H1 (cell line): ENCODE data around the gene GLYR1. TPM values are rescaled to one million over a fixed set of nuclear protein-coding genes. Genes with fewer than 3 reads are reported as not detected.

Experiments used
- ATF3 ChIP-seq: IDR thresholded peaks from 2 replicates; pipeline ENCODE4 v1.6.1; 2011; ENCODE audit warnings: low read depth, mild to moderate bottlenecking, low read length; ENCODE audit not compliant: insufficient read depth
- CHD7 ChIP-seq: fragments of 300-600 bp; sonication (generic); IDR thresholded peaks from 2 replicates; pipeline ENCODE4 v1.7.1; 2012; ENCODE audit warnings: low read length, moderate library complexity, mild to moderate bottlenecking, inconsistent platforms; ENCODE audit not compliant: insufficient replicate concordance
- SRF ChIP-seq: IDR thresholded peaks from 2 replicates; pipeline ENCODE4 v1.6.1; 2011; ENCODE audit warnings: mild to moderate bottlenecking, low read depth, low read length, moderate library complexity
- SUZ12 ChIP-seq: fragments of 200-600 bp; sonication (generic); IDR thresholded peaks from 2 replicates; pipeline ENCODE4 v1.6.1; 2012; ENCODE audit warnings: mild to moderate bottlenecking, inconsistent platforms, low read length, moderate library complexity, mixed read lengths
- polyA plus RNA-seq, 7 experiments: library from polyadenylated mRNA; depleted of rRNA in 3 of 7; stranded (reverse) in 5 of 7; unstranded in 2 of 7; fragments of >200 nt in 5 of 7; fragments of 200-250 nt in 2 of 7; gene quantifications; 1 replicate in 5 of 7; 2 replicates in 1 of 7; 4 replicates in 1 of 7; pipeline versions ENCODE4 v1.2.1 to v1.2.3, GENCODE V29; 2011 to 2013; ENCODE audit warnings: missing spikeins in 2 of 7, mixed read lengths in 2 of 7
- total RNA-seq: library from RNA; stranded (reverse); fragmentation: NEBNext Ultra II Directional; extraction: Animal tissue kit (Norgen Biotek cat#: 25700); gene quantifications from 2 replicates; pipeline ENCODE4 v1.2.1, GENCODE V29; 2021
- TF ChIP-seq, protein P1 (sequence below): IDR thresholded peaks from 2 replicates; pipeline ENCODE4 v1.6.1; 2012; ENCODE audit warnings: inconsistent platforms

Gene GLYR1
- total and polyA plus RNA-seq, 2 of the 8 experiments (the other 6 are each of a cell fraction or from before 2014, with no cell fraction given): 50.2 to 115 TPM

- TF ChIP-seq CHD7 (no peak), SUZ12 (no peak), ATF3 (no peak), SRF (no peak)
- TF ChIP-seq, protein P1, sequence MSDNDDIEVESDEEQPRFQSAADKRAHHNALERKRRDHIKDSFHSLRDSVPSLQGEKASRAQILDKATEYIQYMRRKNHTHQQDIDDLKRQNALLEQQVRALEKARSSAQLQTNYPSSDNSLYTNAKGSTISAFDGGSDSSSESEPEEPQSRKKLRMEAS: no peak
Observed at GRCh38 chr16:4840984-4841383, 6.1 kb downstream of the GLYR1 start (continued).
